Endothelial cell of umbilical vein (primary cell): Measurements from ENCODE around the gene MYO5B. TPM values are rescaled to one million over a fixed set of nuclear protein-coding genes. Genes with fewer than 3 reads are reported as not detected.

Experiments used
- BruUV-seq: library from RNA; stranded (reverse); fragments of 400-500 nt; replicated peaks from 2 replicates; lab custom pipeline; 2021; lab: Mats Ljungman, UMichigan
- CTCF ChIA-PET: fragments of 300-600, 350-600 bp; sonication (Branson Sonifier 250); formaldehyde crosslinking; loops from one replicate; lab custom pipeline; 2021; ENCODE audit warnings: antibody characterized with exemption, inconsistent platforms; lab: Charles Lee
- POLR2A ChIA-PET: fragments of 300-600, 350-600 bp; sonication (Branson Sonifier 250); formaldehyde crosslinking; loops from one replicate; lab custom pipeline; 2021; ENCODE audit warnings: antibody characterized with exemption, inconsistent platforms; lab: Charles Lee
- DNase-seq: peaks from one replicate; pipeline ENCODE4 v3.0.0-alpha.2; 2011; ENCODE audit warnings: low read depth, low spot score
- FAIRE-seq: peaks from 2 replicates; lab custom pipeline; 2011; peaks lifted over from hg19 to GRCh38; lab: Jason Lieb, UNC
- H2AFZ ChIP-seq: 2 replicates; pipeline ENCODE4 v1.6.0; 2012; ENCODE audit warnings: low read depth, low read length, control low read depth, inconsistent platforms
- H3K27ac ChIP-seq: 2 replicates; pipeline ENCODE4 v1.5.1; 2011; ENCODE audit warnings: low read depth, mild to moderate bottlenecking, control low read depth, low read length, moderate library complexity; ENCODE audit not compliant: insufficient read depth
- H3K27me3 ChIP-seq, 2 experiments: 2 replicates each; pipeline versions ENCODE4 v1.6.0 to v1.6.1; 2011; ENCODE audit warnings: low read length in 2 of 2, mixed read lengths in 1 of 2; ENCODE audit not compliant: control insufficient read depth in 2 of 2, insufficient read depth in 2 of 2
- H3K36me3 ChIP-seq, 2 experiments: 2 replicates in 1 of 2; 3 replicates in 1 of 2; pipeline ENCODE4 v1.5.1; 2011; ENCODE audit warnings: low read length in 2 of 2, mild to moderate bottlenecking in 1 of 2, moderate library complexity in 1 of 2; ENCODE audit not compliant: control insufficient read depth in 2 of 2, insufficient read depth in 2 of 2; ENCODE audit errors: extremely low read depth in 1 of 2
- H3K4me1 ChIP-seq: 3 replicates; pipeline ENCODE4 v1.5.1; 2011; ENCODE audit warnings: mild to moderate bottlenecking, low read length; ENCODE audit not compliant: control insufficient read depth, insufficient read depth; ENCODE audit errors: extremely low read depth
- H3K4me2 ChIP-seq: 2 replicates; pipeline ENCODE4 v1.6.1; 2011; ENCODE audit warnings: low read length, control low read depth, mixed read lengths; ENCODE audit not compliant: insufficient read depth
- H3K4me3 ChIP-seq, 3 experiments: fragments of 200-600 bp in 1 of 3; sonication (generic), shearing (Covaris generic) in 1 of 3; replicated peaks in 1 of 3; 2 replicates each; pipeline ENCODE4 v1.5.1; 2011 to 2016; ENCODE audit warnings: control low read depth in 3 of 3, low read length in 3 of 3, mild to moderate bottlenecking in 2 of 3, inconsistent platforms in 1 of 3, low read depth in 1 of 3, moderate library complexity in 1 of 3; ENCODE audit not compliant: insufficient read depth in 1 of 3
- H3K79me2 ChIP-seq: 2 replicates; pipeline ENCODE4 v1.6.0; 2012; ENCODE audit warnings: low read length, inconsistent platforms; ENCODE audit not compliant: control insufficient read depth, insufficient read depth
- H3K9ac ChIP-seq: replicated peaks from 2 replicates; pipeline ENCODE3; 2011; ENCODE audit warnings: low read length, control low read depth; ENCODE audit not compliant: insufficient read depth; ENCODE audit errors: extremely low read depth
- H3K9me1 ChIP-seq: replicated peaks from 3 replicates; pipeline ENCODE4 v1.6.0; 2011; ENCODE audit warnings: mild to moderate bottlenecking, low read length; ENCODE audit not compliant: control insufficient read depth, insufficient read depth; ENCODE audit errors: extremely low read depth
- H3K9me3 ChIP-seq: replicated peaks from 2 replicates; pipeline ENCODE4 v1.5.1; 2012; ENCODE audit warnings: low read length, inconsistent platforms; ENCODE audit not compliant: control insufficient read depth, insufficient read depth
- H4K20me1 ChIP-seq: replicated peaks from 2 replicates; pipeline ENCODE3; 2011; ENCODE audit warnings: mild to moderate bottlenecking, low read length; ENCODE audit not compliant: control insufficient read depth, insufficient read depth; ENCODE audit errors: extremely low read depth
- EZH2 ChIP-seq: IDR thresholded peaks from 2 replicates; pipeline ENCODE4 v1.6.1; 2012; ENCODE audit warnings: borderline replicate concordance, low read depth, mild to moderate bottlenecking, moderate library complexity, low read length, inconsistent platforms; ENCODE audit not compliant: severe bottlenecking
- dilution Hi-C: fragments of 300-500 bp; cut with MboI; formaldehyde crosslinking; loops from one replicate; pipeline ENCODE4 v1.15.0; 2019; ENCODE audit warnings: low sequenced_read_pairs; ENCODE audit not compliant: extremely low pct_ligation_motif_present
- intact Hi-C: fragments of 100-400 bp; cut with micrococcal nuclease; formaldehyde crosslinking; loops from one replicate; pipeline ENCODE4 v1.10.0; 2022
- polyA plus RNA-seq, 4 experiments: library from polyadenylated mRNA; depleted of rRNA in 3 of 4; stranded (reverse) in 3 of 4; unstranded in 1 of 4; fragments of >200 nt; gene quantifications; 2 replicates each; pipeline versions ENCODE4 v1.2.1 to v1.2.3, GENCODE V29; 2011 to 2012; ENCODE audit warnings: missing spikeins in 1 of 4
- total RNA-seq: library from RNA; stranded (reverse); gene quantifications from 2 replicates; pipeline ENCODE4 v1.2.3, GENCODE V29; 2021
- TF ChIP-seq, protein P1 (sequence below), 2 donors: IDR thresholded peaks; 1 replicate in 1 of 2; 2 replicates in 1 of 2; pipeline ENCODE4 v1.5.1; 2011; ENCODE audit warnings: low read length in 2 of 2, mild to moderate bottlenecking in 2 of 2, moderate library complexity in 2 of 2, control low read depth in 1 of 2, inconsistent platforms in 1 of 2, low read depth in 1 of 2; ENCODE audit not compliant: insufficient read depth in 1 of 2; ENCODE audit errors: extremely low read depth in 1 of 2

The MYO5B gene
- total and polyA plus RNA-seq, 2 donors (not counting 3 experiments of a cell fraction or from before 2014, with no cell fraction given), result 0.54 to 1.1 TPM

DNA sequence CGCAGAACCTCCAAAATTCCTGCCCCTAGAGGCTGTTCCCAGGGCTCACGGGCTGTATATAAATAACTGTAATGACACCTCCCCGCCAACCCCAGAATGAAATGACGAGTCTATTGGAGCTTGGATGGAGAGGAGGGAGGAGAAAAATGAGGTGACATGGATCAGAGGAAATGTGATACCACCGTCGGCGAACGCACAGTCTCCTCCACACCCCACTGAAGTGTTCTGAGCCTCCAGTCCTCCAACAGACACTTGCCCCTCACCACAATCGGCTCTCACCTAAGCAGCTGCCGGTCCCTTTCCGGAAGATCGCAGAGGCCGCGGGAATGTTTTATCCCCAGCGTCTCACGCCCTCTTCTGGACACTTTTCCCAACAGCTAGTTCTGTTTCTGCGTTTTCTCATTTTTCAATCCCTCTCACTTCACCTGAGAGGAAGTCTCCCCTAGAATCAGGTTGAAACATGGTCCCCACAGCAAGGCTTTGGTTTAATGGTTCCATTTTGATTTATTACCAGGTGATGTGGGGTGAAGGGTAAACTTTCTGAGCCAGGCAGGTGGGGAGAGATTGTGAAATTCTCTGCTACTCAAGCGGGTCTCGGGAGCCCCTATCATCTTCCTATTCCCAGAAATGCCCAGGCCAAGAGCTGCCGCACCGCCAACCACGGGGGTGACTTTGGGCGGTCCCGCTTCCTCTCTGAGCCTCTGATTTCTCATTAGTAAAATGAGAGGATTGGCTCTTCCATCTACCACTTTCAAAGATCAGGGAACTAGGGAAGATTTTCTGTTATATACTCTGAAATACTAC, 9.1 kb upstream of the MYO5B start:
- Histone ChIP-seq H3K36me3 (no peaks in the 10 kb centered on the region), H3K9me3 (no peaks in the 10 kb centered on the region), H3K27ac (no peak overlapping the region), H2AFZ (peak overlapping the region; percentile 54), H3K9ac (no peak overlapping the region), H3K4me2 (no peak overlapping the region), H4K20me1 (no peaks in the 10 kb centered on the region), H3K4me3 (no peak overlapping the region), H3K79me2 (no peaks in the 10 kb centered on the region), H3K27me3 (peaks cover 0 to 10% of the 10 kb centered on the region in 2 experiments), H3K9me1 (no peaks in the 10 kb centered on the region), H3K4me1 (no peaks in the 10 kb centered on the region)
- TF ChIP-seq, protein P1, sequence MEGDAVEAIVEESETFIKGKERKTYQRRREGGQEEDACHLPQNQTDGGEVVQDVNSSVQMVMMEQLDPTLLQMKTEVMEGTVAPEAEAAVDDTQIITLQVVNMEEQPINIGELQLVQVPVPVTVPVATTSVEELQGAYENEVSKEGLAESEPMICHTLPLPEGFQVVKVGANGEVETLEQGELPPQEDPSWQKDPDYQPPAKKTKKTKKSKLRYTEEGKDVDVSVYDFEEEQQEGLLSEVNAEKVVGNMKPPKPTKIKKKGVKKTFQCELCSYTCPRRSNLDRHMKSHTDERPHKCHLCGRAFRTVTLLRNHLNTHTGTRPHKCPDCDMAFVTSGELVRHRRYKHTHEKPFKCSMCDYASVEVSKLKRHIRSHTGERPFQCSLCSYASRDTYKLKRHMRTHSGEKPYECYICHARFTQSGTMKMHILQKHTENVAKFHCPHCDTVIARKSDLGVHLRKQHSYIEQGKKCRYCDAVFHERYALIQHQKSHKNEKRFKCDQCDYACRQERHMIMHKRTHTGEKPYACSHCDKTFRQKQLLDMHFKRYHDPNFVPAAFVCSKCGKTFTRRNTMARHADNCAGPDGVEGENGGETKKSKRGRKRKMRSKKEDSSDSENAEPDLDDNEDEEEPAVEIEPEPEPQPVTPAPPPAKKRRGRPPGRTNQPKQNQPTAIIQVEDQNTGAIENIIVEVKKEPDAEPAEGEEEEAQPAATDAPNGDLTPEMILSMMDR (IDR thresholded peaks at IDR 0.05; ENCODE audit: extremely low read depth in 1 of 2, insufficient read depth in 1 of 2, low read depth in 1 of 2, low read length in 2 of 2), result peak; percentile 50 to 66
- TF ChIP-seq EZH2, result no peak
- ChIA-PET POLR2A (no interaction called here), CTCF (interaction anchor here (0.8 to 3.0 kb wide), 25 partner anchors 10 to 1759 kb away, joined by 3 to 43 read pairs (median 4); partner anchors contain the start of gene MBD1)
- BruUV-seq, result no TSS peak
- DNase-seq, result peak; percentile 24
- dilution Hi-C loops, result no loop called here
- FAIRE-seq, result peak; percentile 64
- intact Hi-C loops, result loop anchor here (1.0 to 10.0 kb wide), 3 partner anchors 153 to 689 kb away; no protein-coding TSS in a partner anchor
